ENCODE data around the gene BMPR1B. TPM values are rescaled to one million over a fixed set of nuclear protein-coding genes. Genes with fewer than 3 reads are reported as not detected.

BMPR1B gene
- total and polyA plus RNA-seq, 2 donors (not counting 1 experiment from before 2014, with no cell fraction given), result not detected

GRCh38 chr4:94934201-94934600 lies 176.4 kb downstream of the BMPR1B start:
- Histone ChIP-seq H2AFZ (ENCODE audit: insufficient read depth, low read depth, low read length, poor library complexity, severe bottlenecking) (no peak overlapping the region), H3K4me1 (ENCODE audit: control insufficient read depth in 2 of 2, insufficient read depth in 2 of 2, low read length in 2 of 2) (no peaks in the 10 kb centered on the region), H3K4me2 (replicated peaks; ENCODE audit: low read depth, low read length, poor library complexity, severe bottlenecking) (no peak overlapping the region), H3K9ac (ENCODE audit: low read length) (no peak overlapping the region), H3K4me3 (ENCODE audit: control extremely low read depth in 1 of 5, extremely low read depth in 1 of 5, insufficient read depth in 1 of 5, low read depth in 2 of 5, low read length in 4 of 5) (no peak overlapping the region), H3K36me3 (replicated peaks in 1 of 2; ENCODE audit: control extremely low read depth in 1 of 2, control insufficient read depth in 1 of 2, extremely low read depth in 1 of 2, insufficient read depth in 2 of 2, low read length in 1 of 2) (no peaks in the 10 kb centered on the region), H3K9me3 (ENCODE audit: control extremely low read depth in 1 of 3, control insufficient read depth in 2 of 3, insufficient read depth in 1 of 3, low read length in 2 of 3) (no peaks in the 10 kb centered on the region), H3K27ac (ENCODE audit: low read length in 2 of 2) (no peak overlapping the region), H3K27me3 (replicated peaks in 1 of 4; ENCODE audit: control extremely low read depth in 1 of 4, control insufficient read depth in 3 of 4, insufficient read depth in 4 of 4, low read length in 3 of 4) (no peaks in the 10 kb centered on the region), H4K20me1 (ENCODE audit: control insufficient read depth, insufficient read depth, low read length, poor library complexity, severe bottlenecking) (no peaks in the 10 kb centered on the region), H3K79me2 (ENCODE audit: control insufficient read depth, insufficient read depth, low read length) (no peaks in the 10 kb centered on the region)
- TF ChIP-seq CTCF (IDR thresholded peaks at IDR 0.05) (no peak), EZH2 (IDR thresholded peaks at IDR 0.05; ENCODE audit: borderline replicate concordance, insufficient read depth, low read depth, low read length, poor library complexity, severe bottlenecking) (no peak)
- POLR2A ChIA-PET, result no interaction called here
- Mint-ChIP-seq H3K9me3 (ENCODE audit: insufficient read depth) (no peaks in the 10 kb centered on the region), H3K4me3 (no peak overlapping the region), H3K4me1 (no peaks in the 10 kb centered on the region), H3K27ac (no peak overlapping the region), H3K27me3 (no peaks in the 10 kb centered on the region)
- DNase-seq (no peak), ATAC-seq (ENCODE audit: low read depth) (no peak)
- intact Hi-C loops (cut with micrococcal nuclease), result no loop called here
- 90% methylated on average over 2 of the region's 5 CpGs for WGBS (ENCODE audit: insufficient coverage)
- CTCF ChIA-PET, result no interaction called here

GRCh38 chr4:94934864-94935263 lies 177.1 kb downstream of the BMPR1B start:
- no peak overlapping the region for H3K4me3 ChIP-seq (ENCODE audit: control extremely low read depth in 1 of 5, extremely low read depth in 1 of 5, insufficient read depth in 1 of 5, low read depth in 2 of 5, low read length in 4 of 5)
- H3K4me1 ChIP-seq (ENCODE audit: control insufficient read depth in 2 of 2, insufficient read depth in 2 of 2, low read length in 2 of 2), result no peaks in the 10 kb centered on the region
- no peaks in the 10 kb centered on the region for H4K20me1 ChIP-seq (ENCODE audit: control insufficient read depth, insufficient read depth, low read length, poor library complexity, severe bottlenecking)
- ATAC-seq (ENCODE audit: low read depth) (no peak), DNase-seq (no peak)
- no peaks in the 10 kb centered on the region for H3K9me3 Mint-ChIP-seq (ENCODE audit: insufficient read depth)
- H3K9me3 ChIP-seq (ENCODE audit: control extremely low read depth in 1 of 3, control insufficient read depth in 2 of 3, insufficient read depth in 1 of 3, low read length in 2 of 3), result no peaks in the 10 kb centered on the region
- no peaks in the 10 kb centered on the region for H3K27me3 ChIP-seq (replicated peaks in 1 of 4; ENCODE audit: control extremely low read depth in 1 of 4, control insufficient read depth in 3 of 4, insufficient read depth in 4 of 4, low read length in 3 of 4)
- no peak overlapping the region for H3K27ac ChIP-seq (ENCODE audit: low read length in 2 of 2)
- H3K4me3 Mint-ChIP-seq, result no peak overlapping the region
- CTCF ChIA-PET, result no interaction called here
- no peak overlapping the region for H3K27ac Mint-ChIP-seq
- no peaks in the 10 kb centered on the region for H3K4me1 Mint-ChIP-seq
- no peaks in the 10 kb centered on the region for H3K36me3 ChIP-seq (replicated peaks in 1 of 2; ENCODE audit: control extremely low read depth in 1 of 2, control insufficient read depth in 1 of 2, extremely low read depth in 1 of 2, insufficient read depth in 2 of 2, low read length in 1 of 2)
- H3K4me2 ChIP-seq (replicated peaks; ENCODE audit: low read depth, low read length, poor library complexity, severe bottlenecking), result no peak overlapping the region
- no peaks in the 10 kb centered on the region for H3K27me3 Mint-ChIP-seq
- intact Hi-C loops (cut with micrococcal nuclease), result no loop called here
- H3K79me2 ChIP-seq (ENCODE audit: control insufficient read depth, insufficient read depth, low read length), result no peaks in the 10 kb centered on the region
- no peak overlapping the region for H3K9ac ChIP-seq (ENCODE audit: low read length)
- no peak overlapping the region for H2AFZ ChIP-seq (ENCODE audit: insufficient read depth, low read depth, low read length, poor library complexity, severe bottlenecking)
- TF ChIP-seq CTCF (IDR thresholded peaks at IDR 0.05) (no peak), EZH2 (IDR thresholded peaks at IDR 0.05; ENCODE audit: borderline replicate concordance, insufficient read depth, low read depth, low read length, poor library complexity, severe bottlenecking) (no peak)
- POLR2A ChIA-PET, result no interaction called here
